H1 (cell line): ENCODE measurements around the gene KRTAP9-2.

ENCODE experiments used
- CEBPB ChIP-seq: IDR thresholded peaks from 2 replicates; pipeline ENCODE4 v1.6.1; 2012; ENCODE audit warnings: low read depth, low read length
- CREB1 ChIP-seq: IDR thresholded peaks from 2 replicates; pipeline ENCODE4 v1.6.1; 2012; ENCODE audit warnings: inconsistent platforms
- EGR1 ChIP-seq: IDR thresholded peaks from 2 replicates; pipeline ENCODE4 v1.6.1; 2011; ENCODE audit warnings: low read depth, low read length, borderline replicate concordance
- EP300 ChIP-seq, 2 experiments: IDR thresholded peaks; 1 replicate in 1 of 2; 2 replicates in 1 of 2; pipeline ENCODE4 v1.6.1; 2011 to 2012; ENCODE audit warnings: low read depth in 2 of 2, low read length in 2 of 2, mild to moderate bottlenecking in 2 of 2, borderline replicate concordance in 1 of 2, inconsistent platforms in 1 of 2, moderate library complexity in 1 of 2
- EZH2 ChIP-seq: fragments of 200-600 bp; sonication (generic); IDR thresholded peaks from 2 replicates; pipeline ENCODE4 v1.7.1; 2012; ENCODE audit warnings: low read depth, mild to moderate bottlenecking, moderate library complexity, low read length, inconsistent platforms; ENCODE audit not compliant: severe bottlenecking
- GABPA ChIP-seq: IDR thresholded peaks from 2 replicates; pipeline ENCODE4 v1.6.1; 2011; ENCODE audit warnings: mild to moderate bottlenecking, low read length, moderate library complexity, borderline replicate concordance; ENCODE audit not compliant: insufficient read depth
- GTF2F1 ChIP-seq: IDR thresholded peaks from 2 replicates; pipeline ENCODE4 v1.6.1; 2012; ENCODE audit warnings: low read depth, low read length, improper control_type of control experiment, borderline replicate concordance
- POLR2A ChIP-seq, 2 experiments: IDR thresholded peaks; 1 replicate in 1 of 2; 2 replicates in 1 of 2; pipeline ENCODE4 v1.6.1; 2011; ENCODE audit warnings: low read depth in 2 of 2, low read length in 2 of 2, mild to moderate bottlenecking in 2 of 2; ENCODE audit errors: control extremely low read depth in 1 of 2
- POLR2AphosphoS5 ChIP-seq: IDR thresholded peaks from 2 replicates; pipeline ENCODE4 v1.6.1; 2011; ENCODE audit warnings: low read depth, low read length
- RAD21 ChIP-seq, 2 experiments: IDR thresholded peaks in 1 of 2; conservative IDR thresholded peaks in 1 of 2; 2 replicates each; pipeline ENCODE4 v1.6.1; 2011; ENCODE audit warnings: low read depth in 2 of 2, low read length in 2 of 2, improper control_type of control experiment in 1 of 2, inconsistent platforms in 1 of 2, mild to moderate bottlenecking in 1 of 2, moderate library complexity in 1 of 2
- TF ChIP-seq, protein P1 (sequence below), 3 experiments: IDR thresholded peaks; 1 replicate in 2 of 3; 2 replicates in 1 of 3; pipeline versions ENCODE4 v1.5.1 to v1.6.1; 2011; ENCODE audit warnings: low read length in 3 of 3, mild to moderate bottlenecking in 3 of 3, inconsistent platforms in 2 of 3, low read depth in 1 of 3, moderate library complexity in 1 of 3; ENCODE audit not compliant: insufficient read depth in 1 of 3; ENCODE audit errors: control extremely low read depth in 1 of 3
- TF ChIP-seq, protein P2 (sequence below): fragments of 300-600 bp; sonication (generic); IDR thresholded peaks from 2 replicates; pipeline ENCODE4 v1.7.1; 2012; ENCODE audit warnings: low read length, moderate library complexity, mild to moderate bottlenecking, inconsistent platforms; ENCODE audit not compliant: insufficient replicate concordance

DNA sequence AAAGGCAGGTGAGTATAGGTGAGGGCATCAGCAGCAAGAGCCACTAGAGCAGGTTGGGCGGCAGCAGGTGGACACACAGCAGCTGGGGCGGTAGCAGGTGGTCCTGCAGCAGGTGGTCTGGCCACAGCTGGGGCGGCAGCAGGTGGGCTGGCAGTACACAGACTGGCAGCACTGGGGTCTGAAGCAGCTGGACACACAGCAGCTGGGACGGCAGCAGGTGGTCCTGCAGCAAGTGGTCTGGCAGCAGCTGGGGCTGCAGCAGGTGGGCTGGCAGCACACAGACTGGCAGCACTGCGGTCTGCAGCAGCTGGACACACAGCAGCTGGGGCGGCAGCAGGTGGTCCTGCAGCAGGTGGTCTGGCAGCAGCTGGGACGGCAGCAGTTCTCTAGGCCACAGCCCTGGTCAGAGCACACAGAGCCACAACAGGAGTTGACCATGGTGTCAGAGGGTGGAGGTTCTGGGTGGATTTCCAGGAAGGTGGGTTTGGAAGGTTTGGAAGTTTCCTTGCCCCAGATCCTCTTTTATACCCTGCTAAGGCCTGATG, 48.6 kb upstream of the KRTAP9-2 start, which contains the start of gene KRTAP4-2:
- TF ChIP-seq CREB1 = no peak
- TF ChIP-seq EGR1 = no peak
- no peak for TF ChIP-seq POLR2A (IDR thresholded peaks at IDR 0.05; ENCODE audit: control extremely low read depth in 1 of 2, low read depth in 2 of 2, low read length in 2 of 2)
- TF ChIP-seq, protein P1, sequence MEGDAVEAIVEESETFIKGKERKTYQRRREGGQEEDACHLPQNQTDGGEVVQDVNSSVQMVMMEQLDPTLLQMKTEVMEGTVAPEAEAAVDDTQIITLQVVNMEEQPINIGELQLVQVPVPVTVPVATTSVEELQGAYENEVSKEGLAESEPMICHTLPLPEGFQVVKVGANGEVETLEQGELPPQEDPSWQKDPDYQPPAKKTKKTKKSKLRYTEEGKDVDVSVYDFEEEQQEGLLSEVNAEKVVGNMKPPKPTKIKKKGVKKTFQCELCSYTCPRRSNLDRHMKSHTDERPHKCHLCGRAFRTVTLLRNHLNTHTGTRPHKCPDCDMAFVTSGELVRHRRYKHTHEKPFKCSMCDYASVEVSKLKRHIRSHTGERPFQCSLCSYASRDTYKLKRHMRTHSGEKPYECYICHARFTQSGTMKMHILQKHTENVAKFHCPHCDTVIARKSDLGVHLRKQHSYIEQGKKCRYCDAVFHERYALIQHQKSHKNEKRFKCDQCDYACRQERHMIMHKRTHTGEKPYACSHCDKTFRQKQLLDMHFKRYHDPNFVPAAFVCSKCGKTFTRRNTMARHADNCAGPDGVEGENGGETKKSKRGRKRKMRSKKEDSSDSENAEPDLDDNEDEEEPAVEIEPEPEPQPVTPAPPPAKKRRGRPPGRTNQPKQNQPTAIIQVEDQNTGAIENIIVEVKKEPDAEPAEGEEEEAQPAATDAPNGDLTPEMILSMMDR (IDR thresholded peaks at IDR 0.05; ENCODE audit: control extremely low read depth in 1 of 3, insufficient read depth in 1 of 3, low read depth in 1 of 3, low read length in 3 of 3) = no peak
- no peak for TF ChIP-seq EP300 (IDR thresholded peaks at IDR 0.05; ENCODE audit: borderline replicate concordance in 1 of 2, low read depth in 2 of 2, low read length in 2 of 2)
- TF ChIP-seq GABPA = no peak
- no peak for TF ChIP-seq CEBPB
- no peak for TF ChIP-seq POLR2AphosphoS5
- no peak for TF ChIP-seq EZH2
- TF ChIP-seq GTF2F1 = no peak
- TF ChIP-seq RAD21 (IDR thresholded peaks at IDR 0.05 in 1 of 2, conservative IDR thresholded peaks at IDR 0.05 in 1 of 2; ENCODE audit: low read depth in 2 of 2, low read length in 2 of 2) = no peak
- TF ChIP-seq, protein P2, sequence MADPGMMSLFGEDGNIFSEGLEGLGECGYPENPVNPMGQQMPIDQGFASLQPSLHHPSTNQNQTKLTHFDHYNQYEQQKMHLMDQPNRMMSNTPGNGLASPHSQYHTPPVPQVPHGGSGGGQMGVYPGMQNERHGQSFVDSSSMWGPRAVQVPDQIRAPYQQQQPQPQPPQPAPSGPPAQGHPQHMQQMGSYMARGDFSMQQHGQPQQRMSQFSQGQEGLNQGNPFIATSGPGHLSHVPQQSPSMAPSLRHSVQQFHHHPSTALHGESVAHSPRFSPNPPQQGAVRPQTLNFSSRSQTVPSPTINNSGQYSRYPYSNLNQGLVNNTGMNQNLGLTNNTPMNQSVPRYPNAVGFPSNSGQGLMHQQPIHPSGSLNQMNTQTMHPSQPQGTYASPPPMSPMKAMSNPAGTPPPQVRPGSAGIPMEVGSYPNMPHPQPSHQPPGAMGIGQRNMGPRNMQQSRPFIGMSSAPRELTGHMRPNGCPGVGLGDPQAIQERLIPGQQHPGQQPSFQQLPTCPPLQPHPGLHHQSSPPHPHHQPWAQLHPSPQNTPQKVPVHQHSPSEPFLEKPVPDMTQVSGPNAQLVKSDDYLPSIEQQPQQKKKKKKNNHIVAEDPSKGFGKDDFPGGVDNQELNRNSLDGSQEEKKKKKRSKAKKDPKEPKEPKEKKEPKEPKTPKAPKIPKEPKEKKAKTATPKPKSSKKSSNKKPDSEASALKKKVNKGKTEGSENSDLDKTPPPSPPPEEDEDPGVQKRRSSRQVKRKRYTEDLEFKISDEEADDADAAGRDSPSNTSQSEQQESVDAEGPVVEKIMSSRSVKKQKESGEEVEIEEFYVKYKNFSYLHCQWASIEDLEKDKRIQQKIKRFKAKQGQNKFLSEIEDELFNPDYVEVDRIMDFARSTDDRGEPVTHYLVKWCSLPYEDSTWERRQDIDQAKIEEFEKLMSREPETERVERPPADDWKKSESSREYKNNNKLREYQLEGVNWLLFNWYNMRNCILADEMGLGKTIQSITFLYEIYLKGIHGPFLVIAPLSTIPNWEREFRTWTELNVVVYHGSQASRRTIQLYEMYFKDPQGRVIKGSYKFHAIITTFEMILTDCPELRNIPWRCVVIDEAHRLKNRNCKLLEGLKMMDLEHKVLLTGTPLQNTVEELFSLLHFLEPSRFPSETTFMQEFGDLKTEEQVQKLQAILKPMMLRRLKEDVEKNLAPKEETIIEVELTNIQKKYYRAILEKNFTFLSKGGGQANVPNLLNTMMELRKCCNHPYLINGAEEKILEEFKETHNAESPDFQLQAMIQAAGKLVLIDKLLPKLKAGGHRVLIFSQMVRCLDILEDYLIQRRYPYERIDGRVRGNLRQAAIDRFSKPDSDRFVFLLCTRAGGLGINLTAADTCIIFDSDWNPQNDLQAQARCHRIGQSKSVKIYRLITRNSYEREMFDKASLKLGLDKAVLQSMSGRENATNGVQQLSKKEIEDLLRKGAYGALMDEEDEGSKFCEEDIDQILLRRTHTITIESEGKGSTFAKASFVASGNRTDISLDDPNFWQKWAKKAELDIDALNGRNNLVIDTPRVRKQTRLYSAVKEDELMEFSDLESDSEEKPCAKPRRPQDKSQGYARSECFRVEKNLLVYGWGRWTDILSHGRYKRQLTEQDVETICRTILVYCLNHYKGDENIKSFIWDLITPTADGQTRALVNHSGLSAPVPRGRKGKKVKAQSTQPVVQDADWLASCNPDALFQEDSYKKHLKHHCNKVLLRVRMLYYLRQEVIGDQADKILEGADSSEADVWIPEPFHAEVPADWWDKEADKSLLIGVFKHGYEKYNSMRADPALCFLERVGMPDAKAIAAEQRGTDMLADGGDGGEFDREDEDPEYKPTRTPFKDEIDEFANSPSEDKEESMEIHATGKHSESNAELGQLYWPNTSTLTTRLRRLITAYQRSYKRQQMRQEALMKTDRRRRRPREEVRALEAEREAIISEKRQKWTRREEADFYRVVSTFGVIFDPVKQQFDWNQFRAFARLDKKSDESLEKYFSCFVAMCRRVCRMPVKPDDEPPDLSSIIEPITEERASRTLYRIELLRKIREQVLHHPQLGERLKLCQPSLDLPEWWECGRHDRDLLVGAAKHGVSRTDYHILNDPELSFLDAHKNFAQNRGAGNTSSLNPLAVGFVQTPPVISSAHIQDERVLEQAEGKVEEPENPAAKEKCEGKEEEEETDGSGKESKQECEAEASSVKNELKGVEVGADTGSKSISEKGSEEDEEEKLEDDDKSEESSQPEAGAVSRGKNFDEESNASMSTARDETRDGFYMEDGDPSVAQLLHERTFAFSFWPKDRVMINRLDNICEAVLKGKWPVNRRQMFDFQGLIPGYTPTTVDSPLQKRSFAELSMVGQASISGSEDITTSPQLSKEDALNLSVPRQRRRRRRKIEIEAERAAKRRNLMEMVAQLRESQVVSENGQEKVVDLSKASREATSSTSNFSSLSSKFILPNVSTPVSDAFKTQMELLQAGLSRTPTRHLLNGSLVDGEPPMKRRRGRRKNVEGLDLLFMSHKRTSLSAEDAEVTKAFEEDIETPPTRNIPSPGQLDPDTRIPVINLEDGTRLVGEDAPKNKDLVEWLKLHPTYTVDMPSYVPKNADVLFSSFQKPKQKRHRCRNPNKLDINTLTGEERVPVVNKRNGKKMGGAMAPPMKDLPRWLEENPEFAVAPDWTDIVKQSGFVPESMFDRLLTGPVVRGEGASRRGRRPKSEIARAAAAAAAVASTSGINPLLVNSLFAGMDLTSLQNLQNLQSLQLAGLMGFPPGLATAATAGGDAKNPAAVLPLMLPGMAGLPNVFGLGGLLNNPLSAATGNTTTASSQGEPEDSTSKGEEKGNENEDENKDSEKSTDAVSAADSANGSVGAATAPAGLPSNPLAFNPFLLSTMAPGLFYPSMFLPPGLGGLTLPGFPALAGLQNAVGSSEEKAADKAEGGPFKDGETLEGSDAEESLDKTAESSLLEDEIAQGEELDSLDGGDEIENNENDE = no peak
